NT2/D1 (cell line): Measurements from ENCODE around the gene CBX2.

Experiments
- SUZ12 ChIP-seq: IDR thresholded peaks from 2 replicates; pipeline ENCODE4 v1.6.1; 2011; ENCODE audit not compliant: insufficient read length, insufficient read depth; ENCODE audit errors: extremely low read depth
- YY1 ChIP-seq: IDR thresholded peaks from 2 replicates; pipeline ENCODE4 v1.6.1; 2011; ENCODE audit not compliant: insufficient read length, insufficient read depth
- ZNF274 ChIP-seq: IDR thresholded peaks from 2 replicates; pipeline ENCODE4 v1.6.1; 2011; ENCODE audit warnings: mild to moderate bottlenecking, low read depth, low read length

- TF ChIP-seq ZNF274 = no peak
- no peak for TF ChIP-seq YY1
- peak; percentile 98 for TF ChIP-seq SUZ12
These were observed 20.6 kb downstream of the CBX2 start for GRCh38 chr17:79798299-79799173.
